HG03139 (cell line): ENCODE measurements around the gene FAM120AOS.
"Not testable (repeated sequence)": the region's sequence is repeated elsewhere in the genome, so short reads cannot be mapped to it uniquely, and the experiment has no call there.

Experiments
- ATAC-seq: cut with Tn5 transposase; IDR thresholded peaks from one replicate; pipeline ENCODE4 v1.9.1; 2021; ENCODE audit not compliant: unreplicated experiment

The FAM120AOS gene

GRCh38 chr9:93440896-93441580 is 12.3 kb downstream of the FAM120AOS start:
- ATAC-seq = no peak

GRCh38 chr9:93439301-93439700 is 14.1 kb downstream of the FAM120AOS start:
- ATAC-seq = not testable (repeated sequence)

DNA sequence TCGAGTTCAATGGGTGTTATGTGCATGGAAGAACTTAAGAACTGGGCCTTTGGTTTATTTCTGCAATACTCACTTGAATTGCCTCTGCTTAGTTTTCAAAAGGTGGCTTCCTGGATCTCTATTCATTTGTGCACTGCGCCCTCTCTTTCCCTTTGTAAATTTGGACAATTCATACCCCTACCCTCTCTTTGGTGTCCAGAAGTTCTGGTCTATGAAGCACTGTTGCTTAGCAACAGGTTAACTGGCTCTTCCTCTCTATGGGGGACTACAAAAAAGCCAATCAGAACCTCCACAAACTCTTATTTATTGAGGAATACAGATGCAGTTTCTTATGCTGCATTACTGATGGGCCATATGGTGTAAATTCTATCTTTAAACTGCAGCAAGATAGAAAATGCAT is 15.4 kb downstream of the FAM120AOS start:
- no peak for ATAC-seq

DNA sequence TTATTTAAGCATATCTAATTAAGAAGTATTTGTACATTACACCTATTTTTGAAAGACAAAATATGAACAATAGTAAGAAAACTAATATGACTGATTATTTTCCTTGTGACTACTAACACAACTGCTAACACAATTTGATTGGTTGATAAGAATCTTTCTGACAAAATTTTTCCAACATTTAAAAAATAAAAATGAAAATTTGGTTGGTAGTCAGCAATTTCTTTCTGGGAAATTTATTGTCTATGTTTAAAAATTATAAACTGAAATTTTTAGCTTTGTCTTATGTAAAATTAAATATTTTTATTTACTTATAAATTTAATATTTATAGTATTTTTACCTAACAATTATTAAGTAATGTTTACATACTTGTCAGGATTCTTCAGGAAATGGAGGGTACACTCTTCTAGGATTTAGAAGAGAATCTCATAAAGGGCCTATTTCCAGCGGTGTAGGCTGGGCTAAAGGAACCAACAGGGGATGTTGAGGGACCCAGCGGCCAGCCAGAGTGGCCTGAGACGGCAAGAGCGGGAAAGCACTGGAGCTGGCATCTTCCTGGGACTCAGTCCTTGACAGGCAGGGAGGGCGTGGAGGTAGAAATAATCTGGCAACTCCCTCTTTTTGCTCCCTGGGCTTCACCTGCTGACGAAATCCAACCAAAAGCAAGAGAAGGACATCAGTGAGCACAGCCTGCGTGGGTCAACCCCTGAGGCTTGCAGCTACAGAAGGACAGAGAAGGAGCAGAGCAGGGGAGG is 16.6 kb downstream of the FAM120AOS start:
- no peak for ATAC-seq

DNA sequence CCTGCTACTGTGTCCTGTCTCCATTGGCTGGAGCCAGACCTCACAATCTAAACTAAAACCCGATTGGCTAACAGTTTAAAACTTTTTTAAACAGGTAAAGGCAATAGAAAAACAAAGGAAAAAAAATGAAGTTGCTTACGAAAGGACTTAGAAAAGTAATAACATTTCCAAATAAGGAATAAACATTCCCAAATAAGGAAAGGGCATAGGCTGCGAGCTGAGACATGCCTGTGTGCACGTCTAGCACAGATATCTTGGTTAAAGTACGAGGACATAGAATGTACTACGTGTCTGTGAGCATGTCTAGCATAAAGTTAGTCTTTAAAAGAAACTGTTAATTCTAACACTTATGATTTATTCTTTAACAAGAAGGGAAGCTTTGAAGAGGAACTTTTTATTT is 17.2 kb downstream of the FAM120AOS start:
- no peak for ATAC-seq

DNA sequence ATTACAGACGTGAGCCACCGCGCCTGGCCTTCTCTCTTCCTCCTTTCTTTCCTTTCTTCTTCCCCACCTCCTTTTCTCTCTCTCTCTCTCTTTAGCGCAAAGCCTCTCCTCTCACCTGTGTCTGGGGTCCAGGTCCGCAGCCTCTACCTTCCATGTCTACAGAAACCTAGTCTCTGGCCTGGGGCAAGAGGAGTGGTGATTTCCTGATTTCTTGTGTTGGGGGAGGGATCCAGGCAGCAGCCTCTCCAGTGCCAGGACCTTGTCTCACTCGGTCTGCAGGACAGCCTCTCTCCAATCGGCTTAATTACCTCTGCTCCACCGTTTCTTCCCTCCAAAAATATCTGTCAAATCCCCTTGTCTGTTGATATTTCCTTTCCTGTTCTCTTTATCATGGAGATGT is 18.0 kb downstream of the FAM120AOS start:
- ATAC-seq = no peak

- ATAC-seq = no peak
Observed at GRCh38 chr9:93434056-93434455, 19.3 kb downstream of the FAM120AOS start.

- ATAC-seq = no peak
Observed at GRCh38 chr9:93432964-93433363, 20.4 kb downstream of the FAM120AOS start.

DNA sequence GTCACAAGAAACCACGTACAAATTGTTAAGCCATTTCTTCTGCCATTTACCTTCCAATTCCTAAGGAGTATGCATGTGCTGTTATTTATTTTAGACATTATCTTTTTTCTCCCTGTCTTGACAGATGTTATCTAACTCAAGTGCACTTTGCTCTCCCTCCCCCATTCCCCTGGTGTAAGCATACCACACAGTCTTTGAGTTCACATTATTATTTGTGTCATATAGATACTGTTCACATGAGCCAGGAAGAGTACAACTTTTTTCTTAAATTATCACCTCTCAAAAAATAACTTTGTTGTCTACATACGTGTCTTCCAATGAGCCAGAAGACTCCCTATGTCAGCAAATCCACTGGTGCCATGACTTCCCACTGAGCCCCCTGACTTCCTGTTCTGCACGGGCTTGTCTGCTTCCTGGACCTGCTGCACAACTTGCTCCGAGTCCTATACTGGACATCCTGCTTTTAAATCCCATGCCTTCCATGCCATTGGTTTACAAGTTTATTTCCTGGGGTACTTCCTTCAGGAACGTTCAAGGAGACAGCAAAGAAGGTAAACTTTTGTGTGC is 21.8 kb downstream of the FAM120AOS start:
- ATAC-seq = no peak

DNA sequence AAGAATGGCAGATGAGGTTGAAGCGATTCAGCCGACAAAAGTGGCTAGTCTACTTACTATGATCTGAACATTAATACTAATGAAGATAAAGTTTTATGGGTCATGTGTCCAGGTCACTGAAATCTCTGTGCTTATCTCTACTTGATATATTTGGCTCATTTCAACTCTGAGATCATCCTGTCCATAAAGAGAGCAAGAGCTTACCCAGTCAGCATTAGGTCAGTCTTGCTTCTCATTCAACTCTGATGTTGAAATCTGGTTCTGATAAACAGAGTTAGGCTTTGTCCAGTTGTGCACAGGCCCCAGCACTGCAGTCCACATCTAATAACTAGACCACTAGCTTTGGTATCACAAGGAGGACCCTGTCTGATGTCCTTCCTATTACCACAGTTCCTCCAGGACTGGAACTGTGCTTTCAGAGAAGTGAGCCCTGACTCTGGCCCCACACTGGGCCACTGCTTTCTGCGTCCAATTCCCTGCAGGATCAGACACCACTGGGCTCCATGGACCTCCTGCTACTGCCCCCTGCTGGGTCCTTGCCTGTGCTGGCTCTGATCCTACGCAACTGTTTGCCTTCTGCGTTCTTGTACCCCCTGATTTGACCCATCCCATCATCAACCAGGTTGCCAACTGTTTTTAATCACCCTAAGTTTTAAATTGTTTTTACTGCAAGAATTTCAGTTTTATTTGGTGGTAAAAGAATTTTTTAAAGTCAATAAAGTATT is 25.6 kb downstream of the FAM120AOS start:
- ATAC-seq = no peak

DNA sequence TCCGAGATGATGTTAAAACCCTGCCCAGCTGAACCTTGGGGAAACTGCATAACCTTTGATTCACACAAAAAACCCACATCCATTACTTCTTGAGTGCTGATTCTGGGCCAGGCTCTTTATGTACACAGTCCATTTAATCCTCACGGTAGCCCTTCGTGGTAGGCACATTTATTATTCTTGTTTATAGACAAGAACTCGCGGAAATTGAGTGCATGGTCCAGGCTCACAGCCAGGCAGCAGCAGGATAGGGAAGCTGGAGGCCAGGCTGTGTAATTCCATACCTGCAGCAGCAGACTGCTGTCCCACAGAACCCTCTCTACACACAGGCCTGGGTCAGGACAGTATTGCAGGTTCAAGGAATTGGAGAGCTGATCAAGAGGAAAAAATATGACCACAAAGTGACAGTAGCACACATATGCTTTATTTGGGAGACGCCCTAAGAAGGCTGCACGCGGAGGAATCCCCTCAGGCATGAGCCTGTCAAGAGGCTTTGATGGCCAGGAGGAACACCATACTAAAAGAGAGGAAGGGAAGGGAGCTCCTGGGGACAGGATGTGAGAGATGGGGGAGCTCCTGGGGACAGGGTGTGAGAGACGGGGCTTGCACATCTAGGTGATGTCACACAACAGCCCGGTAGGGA is 30.3 kb downstream of the FAM120AOS start:
- ATAC-seq = no peak

GRCh38 chr9:93419023-93419422 is 34.4 kb downstream of the FAM120AOS start:
- no peak for ATAC-seq

DNA sequence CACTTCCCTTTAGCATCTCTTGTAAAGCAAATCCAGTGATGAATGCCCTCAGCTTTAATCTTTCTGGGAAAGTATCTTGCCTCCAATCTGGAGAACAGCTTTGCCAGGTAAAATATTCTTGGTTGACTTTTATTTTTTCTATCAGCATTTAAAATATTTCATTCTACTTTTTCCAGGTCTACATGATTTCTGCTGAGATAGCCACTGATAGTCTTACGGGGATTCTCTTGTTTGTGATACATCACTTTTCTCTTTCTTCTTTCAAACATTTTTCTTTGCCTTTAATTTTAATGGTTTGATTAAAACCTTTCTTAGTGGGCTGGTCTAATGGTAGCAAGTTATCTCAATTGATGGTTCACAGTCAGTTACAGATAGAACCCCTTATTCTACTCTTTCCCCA is 35.8 kb downstream of the FAM120AOS start:
- no peak for ATAC-seq

GRCh38 chr9:93416530-93417235 is 36.7 kb downstream of the FAM120AOS start:
- no peak for ATAC-seq

- no peak for ATAC-seq
Observed at GRCh38 chr9:93415176-93415690, 38.1 kb downstream of the FAM120AOS start.

DNA sequence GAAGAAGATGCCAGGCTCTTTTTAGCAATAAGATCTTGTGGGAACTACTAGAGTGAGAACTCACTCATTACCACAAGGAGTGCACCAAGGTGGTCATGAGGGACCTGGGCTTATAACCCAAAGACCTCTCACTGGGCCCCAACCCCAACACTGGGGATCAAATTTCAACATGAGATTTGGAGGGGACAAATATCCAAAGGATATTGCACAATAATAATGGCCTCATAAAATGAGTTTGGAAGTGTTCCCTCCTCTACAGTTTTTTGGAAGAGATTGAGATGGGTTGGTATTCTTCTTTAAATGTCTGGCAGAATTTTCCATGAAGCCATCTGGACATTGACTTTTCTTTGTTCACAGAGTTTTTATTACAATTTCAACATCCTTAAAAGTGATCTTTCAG is 39.9 kb downstream of the FAM120AOS start:
- ATAC-seq = no peak

DNA sequence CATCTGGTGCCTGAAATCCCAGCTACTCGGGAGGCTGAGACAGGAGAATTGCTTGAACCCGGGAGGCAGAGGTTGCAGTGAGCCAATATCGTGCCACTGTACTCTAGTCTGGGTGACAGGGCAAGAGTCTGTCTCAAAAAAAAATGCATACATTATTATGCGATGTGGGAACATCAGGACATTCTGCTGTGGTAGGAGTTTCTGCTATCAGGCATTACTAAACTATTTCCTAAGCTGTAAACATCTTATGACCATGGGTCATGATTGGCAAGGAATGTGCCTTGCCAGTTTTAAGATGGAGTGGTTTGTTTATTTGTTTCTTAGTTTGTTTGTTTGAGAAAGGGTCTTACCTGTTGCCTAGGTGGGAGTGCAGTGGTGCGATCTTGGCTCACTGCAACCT is 47.0 kb downstream of the FAM120AOS start:
- no peak for ATAC-seq

DNA sequence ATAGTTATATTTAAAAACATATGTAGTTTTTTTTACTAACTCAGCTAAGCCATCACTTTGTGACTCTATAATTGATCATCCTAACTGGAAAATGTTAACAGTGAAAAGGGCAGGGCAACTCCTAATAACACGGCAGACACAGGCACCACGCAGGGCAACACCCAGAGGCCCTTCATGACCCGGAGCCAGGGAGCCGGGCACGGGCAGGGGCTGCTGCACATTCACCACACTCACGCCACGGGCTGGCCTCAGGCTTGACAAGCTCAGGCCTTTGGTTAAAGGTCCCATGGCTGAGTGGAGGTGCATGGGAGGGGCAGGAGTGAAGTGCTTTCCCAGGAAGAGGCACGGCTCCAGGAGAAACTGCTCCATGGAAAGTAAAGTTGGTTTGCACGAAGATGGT is 54.9 kb downstream of the FAM120AOS start:
- ATAC-seq = no peak

- no peak for ATAC-seq
Observed at GRCh38 chr9:93397661-93398373, 55.6 kb downstream of the FAM120AOS start.
